Fibroblast of lung (primary cell): Measurements from ENCODE around the gene ZSCAN1.

Experiments used
- EZH2 ChIP-seq: IDR thresholded peaks from 2 replicates; pipeline ENCODE4 v1.5.1; 2012; ENCODE audit warnings: low read length, control low read depth, mild to moderate bottlenecking; ENCODE audit errors: missing control alignments
- TF ChIP-seq, protein P1 (sequence below), 2 donors: IDR thresholded peaks in 1 of 2; conservative IDR thresholded peaks in 1 of 2; 1 replicate in 1 of 2; 2 replicates in 1 of 2; pipeline ENCODE4 v1.5.1; 2011 to 2012; ENCODE audit warnings: low read length in 2 of 2, control low read depth in 1 of 2, inconsistent platforms in 1 of 2, low read depth in 1 of 2, mild to moderate bottlenecking in 1 of 2

DNA sequence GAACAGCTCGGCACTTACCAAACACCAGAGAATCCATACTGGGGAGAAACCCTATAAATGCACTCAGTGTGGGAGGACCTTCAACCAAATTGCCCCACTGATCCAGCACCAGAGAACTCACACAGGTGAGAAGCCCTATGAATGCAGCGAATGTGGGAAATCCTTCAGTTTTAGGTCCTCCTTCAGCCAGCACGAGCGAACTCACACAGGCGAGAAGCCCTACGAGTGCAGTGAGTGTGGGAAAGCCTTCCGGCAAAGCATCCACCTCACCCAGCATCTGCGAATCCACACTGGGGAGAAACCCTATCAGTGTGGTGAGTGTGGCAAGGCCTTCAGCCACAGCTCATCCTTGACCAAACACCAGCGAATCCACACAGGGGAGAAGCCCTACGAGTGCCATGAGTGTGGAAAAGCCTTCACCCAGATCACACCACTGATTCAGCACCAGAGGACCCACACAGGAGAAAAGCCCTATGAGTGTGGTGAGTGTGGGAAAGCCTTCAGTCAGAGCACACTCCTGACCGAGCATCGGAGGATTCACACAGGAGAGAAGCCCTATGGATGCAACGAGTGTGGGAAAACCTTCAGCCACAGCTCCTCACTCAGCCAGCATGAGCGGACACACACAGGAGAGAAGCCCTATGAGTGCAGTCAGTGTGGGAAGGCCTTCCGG is 33.6 kb downstream of the ZSCAN1 start:
- TF ChIP-seq, protein P1, sequence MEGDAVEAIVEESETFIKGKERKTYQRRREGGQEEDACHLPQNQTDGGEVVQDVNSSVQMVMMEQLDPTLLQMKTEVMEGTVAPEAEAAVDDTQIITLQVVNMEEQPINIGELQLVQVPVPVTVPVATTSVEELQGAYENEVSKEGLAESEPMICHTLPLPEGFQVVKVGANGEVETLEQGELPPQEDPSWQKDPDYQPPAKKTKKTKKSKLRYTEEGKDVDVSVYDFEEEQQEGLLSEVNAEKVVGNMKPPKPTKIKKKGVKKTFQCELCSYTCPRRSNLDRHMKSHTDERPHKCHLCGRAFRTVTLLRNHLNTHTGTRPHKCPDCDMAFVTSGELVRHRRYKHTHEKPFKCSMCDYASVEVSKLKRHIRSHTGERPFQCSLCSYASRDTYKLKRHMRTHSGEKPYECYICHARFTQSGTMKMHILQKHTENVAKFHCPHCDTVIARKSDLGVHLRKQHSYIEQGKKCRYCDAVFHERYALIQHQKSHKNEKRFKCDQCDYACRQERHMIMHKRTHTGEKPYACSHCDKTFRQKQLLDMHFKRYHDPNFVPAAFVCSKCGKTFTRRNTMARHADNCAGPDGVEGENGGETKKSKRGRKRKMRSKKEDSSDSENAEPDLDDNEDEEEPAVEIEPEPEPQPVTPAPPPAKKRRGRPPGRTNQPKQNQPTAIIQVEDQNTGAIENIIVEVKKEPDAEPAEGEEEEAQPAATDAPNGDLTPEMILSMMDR (conservative IDR thresholded peaks at IDR 0.05 in 1 of 2, IDR thresholded peaks at IDR 0.05 in 1 of 2; ENCODE audit: low read depth in 1 of 2, low read length in 2 of 2), result no peak
- no peak for TF ChIP-seq EZH2
